HG03039 (cell line): ENCODE results near the gene ZMPSTE24.
A peak's percentile ranks its signal among the peaks of the same experiment; 100 is the strongest.
"Not testable (repeated sequence)": the region's sequence is repeated elsewhere in the genome, so short reads cannot be mapped to it uniquely, and the experiment has no call there.

ENCODE experiments used
- ATAC-seq: cut with Tn5 transposase; IDR thresholded peaks from one replicate; pipeline ENCODE4 v1.9.1; 2021; ENCODE audit warnings: mild to moderate bottlenecking, moderate library complexity; ENCODE audit not compliant: unreplicated experiment

The ZMPSTE24 gene

GRCh38 chr1:40257688-40258444, at the start of gene ZMPSTE24:
ZMPSTE24 (plus strand) TSS chr1:40258236; CDS start chr1:40258272, 36 bp downstream.
- ATAC-seq: peak; percentile 93

- no peak for ATAC-seq
Observed at GRCh38 chr1:40210511-40211204, 47.4 kb upstream of the ZMPSTE24 start.

GRCh38 chr1:40218333-40218732, 39.7 kb upstream of the ZMPSTE24 start:
- ATAC-seq: no peak

GRCh38 chr1:40221471-40221905, 36.5 kb upstream of the ZMPSTE24 start:
- not testable (repeated sequence) for ATAC-seq

GRCh38 chr1:40221977-40222772, 35.9 kb upstream of the ZMPSTE24 start:
- no peak for ATAC-seq

GRCh38 chr1:40224040-40224439, 34.0 kb upstream of the ZMPSTE24 start:
- ATAC-seq: no peak

- ATAC-seq: no peak
Observed at GRCh38 chr1:40226192-40226591, 31.8 kb upstream of the ZMPSTE24 start.

- ATAC-seq: no peak
Observed at GRCh38 chr1:40232444-40232843, 25.6 kb upstream of the ZMPSTE24 start.

GRCh38 chr1:40239626-40240025, 18.4 kb upstream of the ZMPSTE24 start:
- no peak for ATAC-seq

- ATAC-seq: no peak
Observed at GRCh38 chr1:40240390-40240789, 17.6 kb upstream of the ZMPSTE24 start.

GRCh38 chr1:40241362-40241761, 16.7 kb upstream of the ZMPSTE24 start:
- ATAC-seq: no peak

- no peak for ATAC-seq
Observed at GRCh38 chr1:40243351-40243750, 14.7 kb upstream of the ZMPSTE24 start.

GRCh38 chr1:40244138-40244744, 13.8 kb upstream of the ZMPSTE24 start:
- no peak for ATAC-seq

GRCh38 chr1:40245686-40246085, 12.3 kb upstream of the ZMPSTE24 start:
- no peak for ATAC-seq

- no peak for ATAC-seq
Observed at GRCh38 chr1:40247655-40248054, 10.4 kb upstream of the ZMPSTE24 start, which contains the start of gene TMCO2. TMCO2 (plus strand) TSS chr1:40247937; CDS start chr1:40247994, 57 bp downstream.

- ATAC-seq: no peak
Observed at GRCh38 chr1:40248412-40248811, 9.6 kb upstream of the ZMPSTE24 start.

GRCh38 chr1:40251456-40251855, 6.6 kb upstream of the ZMPSTE24 start:
- ATAC-seq: no peak

GRCh38 chr1:40252601-40253000, 5.4 kb upstream of the ZMPSTE24 start:
- no peak for ATAC-seq

GRCh38 chr1:40255231-40255630, 2.8 kb upstream of the ZMPSTE24 start:
- no peak for ATAC-seq

GRCh38 chr1:40256401-40257084, 1.5 kb upstream of the ZMPSTE24 start:
- no peak for ATAC-seq
